ENCODE measurements around the gene BCAS4.

BCAS4 gene

GRCh38 chr20:50810842-50811241 lies 16.0 kb downstream of the BCAS4 start:
- Histone ChIP-seq H3K4me1 (ENCODE audit: control insufficient read depth in 2 of 2, insufficient read depth in 1 of 2, low read depth in 1 of 2, low read length in 2 of 2) (no peaks in the 10 kb centered on the region), H3K9ac (ENCODE audit: low read depth, low read length, poor library complexity) (no peak overlapping the region), H2BK120ac (ENCODE audit: low read depth, low read length) (no peak overlapping the region), H4K8ac (ENCODE audit: low read depth, low read length) (no peak overlapping the region), H3K27ac (replicated peaks; ENCODE audit: low read length) (no peak overlapping the region), H2BK5ac (ENCODE audit: low read length) (no peak overlapping the region), H3K4ac (ENCODE audit: low read length) (no peak overlapping the region), H3K27me3 (ENCODE audit: control insufficient read depth in 3 of 3, insufficient read depth in 3 of 3, low read depth in 1 of 3, low read length in 3 of 3) (no peaks in the 10 kb centered on the region), H3K4me2 (ENCODE audit: insufficient read depth, low read length, poor library complexity, severe bottlenecking) (no peak overlapping the region), H2AK5ac (ENCODE audit: low read depth, low read length) (no peak overlapping the region), H2AFZ (ENCODE audit: low read length) (no peak overlapping the region), H3K9me3 (replicated peaks in 1 of 2; ENCODE audit: control insufficient read depth in 2 of 2, insufficient read depth in 1 of 2, low read depth in 1 of 2, low read length in 2 of 2) (peaks cover 0 to 2% of the 10 kb centered on the region in 2 donors), H3K14ac (ENCODE audit: low read length) (no peak overlapping the region), H3K23ac (ENCODE audit: low read depth, low read length, poor library complexity) (no peak overlapping the region), H2BK15ac (ENCODE audit: low read length) (no peak overlapping the region), H3K36me3 (replicated peaks in 1 of 2; ENCODE audit: control insufficient read depth in 2 of 2, insufficient read depth in 2 of 2, low read length in 2 of 2) (no peaks in the 10 kb centered on the region), H3K79me1 (ENCODE audit: low read depth, low read length) (peaks cover 2% of the 10 kb centered on the region), H4K91ac (ENCODE audit: low read depth, low read length, poor library complexity) (no peak overlapping the region), H3K18ac (ENCODE audit: low read length) (no peak overlapping the region), H3K4me3 (ENCODE audit: low read length in 2 of 2) (no peak overlapping the region), H2BK12ac (ENCODE audit: low read length) (no peak overlapping the region)
- DNase-seq (ENCODE audit: low spot score) = no peak
- 100% methylated on average over 1 of the region's 4 CpGs; no CpG with 5 or more reads in 1 of the 2 donors for WGBS, 2 donors (ENCODE audit: extremely low coverage in 2 of 2, insufficient read length in 2 of 2, insufficient replicate concordance in 1 of 2)

- peaks cover 2% of the 10 kb centered on the region for H3K79me1 ChIP-seq (ENCODE audit: low read depth, low read length)
- 100% methylated on average over 1 of the region's 10 CpGs; no CpG with 5 or more reads in 1 of the 2 donors for WGBS, 2 donors (ENCODE audit: extremely low coverage in 2 of 2, insufficient read length in 2 of 2, insufficient replicate concordance in 1 of 2)
- H3K9ac ChIP-seq (ENCODE audit: low read depth, low read length, poor library complexity) = no peak overlapping the region
- H3K18ac ChIP-seq (ENCODE audit: low read length) = no peak overlapping the region
- no peak overlapping the region for H3K23ac ChIP-seq (ENCODE audit: low read depth, low read length, poor library complexity)
- H2BK120ac ChIP-seq (ENCODE audit: low read depth, low read length) = no peak overlapping the region
- no peak overlapping the region for H3K14ac ChIP-seq (ENCODE audit: low read length)
- no peak overlapping the region for H2AK5ac ChIP-seq (ENCODE audit: low read depth, low read length)
- no peak overlapping the region for H2BK12ac ChIP-seq (ENCODE audit: low read length)
- peaks cover 2% of the 10 kb centered on the region in 2 donors for H3K4me1 ChIP-seq (ENCODE audit: control insufficient read depth in 2 of 2, insufficient read depth in 1 of 2, low read depth in 1 of 2, low read length in 2 of 2)
- no peak overlapping the region for H2BK15ac ChIP-seq (ENCODE audit: low read length)
- peaks cover 0 to 2% of the 10 kb centered on the region in 2 donors for H3K9me3 ChIP-seq (replicated peaks in 1 of 2; ENCODE audit: control insufficient read depth in 2 of 2, insufficient read depth in 1 of 2, low read depth in 1 of 2, low read length in 2 of 2)
- no peak overlapping the region for H2BK5ac ChIP-seq (ENCODE audit: low read length)
- H3K4ac ChIP-seq (ENCODE audit: low read length) = no peak overlapping the region
- no peak for DNase-seq (ENCODE audit: low spot score)
- H3K36me3 ChIP-seq (replicated peaks in 1 of 2; ENCODE audit: control insufficient read depth in 2 of 2, insufficient read depth in 2 of 2, low read length in 2 of 2) = no peaks in the 10 kb centered on the region
- H4K91ac ChIP-seq (ENCODE audit: low read depth, low read length, poor library complexity) = no peak overlapping the region
- H2AFZ ChIP-seq (ENCODE audit: low read length) = no peak overlapping the region
- no peak overlapping the region for H3K4me2 ChIP-seq (ENCODE audit: insufficient read depth, low read length, poor library complexity, severe bottlenecking)
- peak overlapping the region in 1 of 2 donors; percentile 50 for H3K4me3 ChIP-seq (ENCODE audit: low read length in 2 of 2)
- no peaks in the 10 kb centered on the region for H3K27me3 ChIP-seq (ENCODE audit: control insufficient read depth in 3 of 3, insufficient read depth in 3 of 3, low read depth in 1 of 3, low read length in 3 of 3)
- no peak overlapping the region for H3K27ac ChIP-seq (replicated peaks; ENCODE audit: low read length)
- H4K8ac ChIP-seq (ENCODE audit: low read depth, low read length) = no peak overlapping the region
Measured at GRCh38 chr20:50813101-50813643, 18.3 kb downstream of the BCAS4 start.

GRCh38 chr20:50813801-50814200 lies 18.9 kb downstream of the BCAS4 start:
- H3K27me3 ChIP-seq (ENCODE audit: control insufficient read depth in 3 of 3, insufficient read depth in 3 of 3, low read depth in 1 of 3, low read length in 3 of 3) = no peaks in the 10 kb centered on the region
- no CpG with 5 or more reads among the region's 9 CpGs for WGBS, 2 donors (ENCODE audit: extremely low coverage in 2 of 2, insufficient read length in 2 of 2, insufficient replicate concordance in 1 of 2)
- H2BK5ac ChIP-seq (ENCODE audit: low read length) = no peak overlapping the region
- no peak for DNase-seq (ENCODE audit: low spot score)
- no peak overlapping the region for H3K18ac ChIP-seq (ENCODE audit: low read length)
- H3K14ac ChIP-seq (ENCODE audit: low read length) = no peak overlapping the region
- H2AFZ ChIP-seq (ENCODE audit: low read length) = no peak overlapping the region
- H3K79me1 ChIP-seq (ENCODE audit: low read depth, low read length) = peaks cover 2% of the 10 kb centered on the region
- no peak overlapping the region for H4K91ac ChIP-seq (ENCODE audit: low read depth, low read length, poor library complexity)
- no peak overlapping the region for H3K27ac ChIP-seq (replicated peaks; ENCODE audit: low read length)
- H2BK12ac ChIP-seq (ENCODE audit: low read length) = no peak overlapping the region
- no peaks in the 10 kb centered on the region for H3K36me3 ChIP-seq (replicated peaks in 1 of 2; ENCODE audit: control insufficient read depth in 2 of 2, insufficient read depth in 2 of 2, low read length in 2 of 2)
- no peak overlapping the region for H2BK120ac ChIP-seq (ENCODE audit: low read depth, low read length)
- H3K9ac ChIP-seq (ENCODE audit: low read depth, low read length, poor library complexity) = no peak overlapping the region
- H3K4me2 ChIP-seq (ENCODE audit: insufficient read depth, low read length, poor library complexity, severe bottlenecking) = no peak overlapping the region
- peaks cover 3 to 5% of the 10 kb centered on the region in 2 donors for H3K4me1 ChIP-seq (ENCODE audit: control insufficient read depth in 2 of 2, insufficient read depth in 1 of 2, low read depth in 1 of 2, low read length in 2 of 2)
- H2AK5ac ChIP-seq (ENCODE audit: low read depth, low read length) = no peak overlapping the region
- H4K8ac ChIP-seq (ENCODE audit: low read depth, low read length) = no peak overlapping the region
- H3K4ac ChIP-seq (ENCODE audit: low read length) = no peak overlapping the region
- H2BK15ac ChIP-seq (ENCODE audit: low read length) = no peak overlapping the region
- no peak overlapping the region for H3K4me3 ChIP-seq (ENCODE audit: low read length in 2 of 2)
- peaks cover 0 to 2% of the 10 kb centered on the region in 2 donors for H3K9me3 ChIP-seq (replicated peaks in 1 of 2; ENCODE audit: control insufficient read depth in 2 of 2, insufficient read depth in 1 of 2, low read depth in 1 of 2, low read length in 2 of 2)
- no peak overlapping the region for H3K23ac ChIP-seq (ENCODE audit: low read depth, low read length, poor library complexity)

GRCh38 chr20:50814438-50815161 lies 19.7 kb downstream of the BCAS4 start:
- WGBS, 2 donors (ENCODE audit: extremely low coverage in 2 of 2, insufficient read length in 2 of 2, insufficient replicate concordance in 1 of 2) = no CpG with 5 or more reads among the region's 9 CpGs
- H3K9ac ChIP-seq (ENCODE audit: low read depth, low read length, poor library complexity) = peak overlapping the region; percentile 18

More at GRCh38 chr20:50814438-50815161, 19.7 kb downstream of the BCAS4 start:
- no peaks in the 10 kb centered on the region for H3K27me3 ChIP-seq (ENCODE audit: control insufficient read depth in 3 of 3, insufficient read depth in 3 of 3, low read depth in 1 of 3, low read length in 3 of 3)
- no peak overlapping the region for H2BK120ac ChIP-seq (ENCODE audit: low read depth, low read length)
- H2AK5ac ChIP-seq (ENCODE audit: low read depth, low read length) = no peak overlapping the region
- no peak overlapping the region for H2BK15ac ChIP-seq (ENCODE audit: low read length)
- H3K27ac ChIP-seq (replicated peaks; ENCODE audit: low read length) = no peak overlapping the region
- H2BK12ac ChIP-seq (ENCODE audit: low read length) = no peak overlapping the region
- H4K8ac ChIP-seq (ENCODE audit: low read depth, low read length) = no peak overlapping the region
- H3K4me2 ChIP-seq (ENCODE audit: insufficient read depth, low read length, poor library complexity, severe bottlenecking) = no peak overlapping the region
- no peak overlapping the region for H2AFZ ChIP-seq (ENCODE audit: low read length)
- peaks cover 3 to 7% of the 10 kb centered on the region in 2 donors for H3K4me1 ChIP-seq (ENCODE audit: control insufficient read depth in 2 of 2, insufficient read depth in 1 of 2, low read depth in 1 of 2, low read length in 2 of 2)
- H2BK5ac ChIP-seq (ENCODE audit: low read length) = no peak overlapping the region
- no peak overlapping the region for H3K4me3 ChIP-seq (ENCODE audit: low read length in 2 of 2)
- H3K18ac ChIP-seq (ENCODE audit: low read length) = no peak overlapping the region
- peak overlapping the region; percentile 89 for H3K23ac ChIP-seq (ENCODE audit: low read depth, low read length, poor library complexity)
- H4K91ac ChIP-seq (ENCODE audit: low read depth, low read length, poor library complexity) = no peak overlapping the region
- H3K79me1 ChIP-seq (ENCODE audit: low read depth, low read length) = peaks cover 2% of the 10 kb centered on the region
- DNase-seq (ENCODE audit: low spot score) = no peak
- H3K36me3 ChIP-seq (replicated peaks in 1 of 2; ENCODE audit: control insufficient read depth in 2 of 2, insufficient read depth in 2 of 2, low read length in 2 of 2) = no peaks in the 10 kb centered on the region
- no peak overlapping the region for H3K14ac ChIP-seq (ENCODE audit: low read length)
- H3K9me3 ChIP-seq (replicated peaks in 1 of 2; ENCODE audit: control insufficient read depth in 2 of 2, insufficient read depth in 1 of 2, low read depth in 1 of 2, low read length in 2 of 2) = peaks cover 0 to 2% of the 10 kb centered on the region in 2 donors
- no peak overlapping the region for H3K4ac ChIP-seq (ENCODE audit: low read length)

All from neuronal stem cell (in vitro differentiated cells).